Heart left ventricle (tissue), 16 donors: ENCODE results near the gene RGS9. TPM values are rescaled to one million over a fixed set of nuclear protein-coding genes. Genes with fewer than 3 reads are reported as not detected.
A peak's percentile ranks its signal among the peaks of the same experiment; 100 is the strongest.

Experiments
- ATAC-seq, 4 donors: fragments of 200-7000 bp; cut with Tn5 transposase; one replicate each; pipeline ENCODE4 v1.9.1; 2020 to 2022; ENCODE audit warnings: moderate library complexity in 4 of 4, mild to moderate bottlenecking in 3 of 4, moderate number of reproducible peaks in 1 of 4
- DNase-seq, 5 donors: peaks; one replicate each; pipeline ENCODE4 v3.0.0-alpha.2; 2020
- H3K27ac ChIP-seq, 12 donors: fragments of 200-600 bp; sonication (generic) in 4 of 12; one replicate each; pipeline versions ENCODE4 v1.5.0 to v1.8.0; 2016 to 2022; ENCODE audit warnings: mild to moderate bottlenecking in 2 of 12
- H3K27me3 ChIP-seq, 9 donors: fragments of 200-600 bp; sonication (generic) in 2 of 9; one replicate each; pipeline versions ENCODE4 v1.5.1 to v1.8.0; 2016 to 2022; ENCODE audit warnings: mild to moderate bottlenecking in 3 of 9
- H3K36me3 ChIP-seq, 9 donors: fragments of 200-600 bp; sonication (generic) in 2 of 9; one replicate each; pipeline versions ENCODE4 v1.5.0 to v1.8.0; 2018 to 2022; ENCODE audit warnings: mild to moderate bottlenecking in 2 of 9
- H3K4me1 ChIP-seq, 12 donors: fragments of 200-600 bp; sonication (generic) in 4 of 12; one replicate each; pipeline versions ENCODE4 v1.5.0 to v1.8.0; 2016 to 2022; ENCODE audit warnings: mild to moderate bottlenecking in 3 of 12
- H3K4me3 ChIP-seq, 12 donors: fragments of 200-600 bp; sonication (generic) in 4 of 12; one replicate each; pipeline versions ENCODE4 v1.5.0 to v1.8.0; 2017 to 2022; ENCODE audit warnings: mild to moderate bottlenecking in 9 of 12, moderate library complexity in 4 of 12
- H3K9me3 ChIP-seq, 12 donors: fragments of 200-600 bp; sonication (generic) in 4 of 12; one replicate each; pipeline versions ENCODE4 v1.5.0 to v1.8.0; 2016 to 2022; ENCODE audit warnings: mild to moderate bottlenecking in 1 of 12
- POLR2A ChIP-seq, 2 donors: fragments of 450-650 bp; IDR thresholded peaks; one replicate each; pipeline ENCODE4 v1.6.1; 2017; ENCODE audit warnings: antibody characterized with exemption in 2 of 2, mild to moderate bottlenecking in 2 of 2, moderate library complexity in 2 of 2
- WGBS, 4 donors: extraction: QIAGEN DNeasy Blood & Tissue Kit in 2 of 4; methylation state at CpG; one replicate each; pipeline versions ENCODE4 v1.1.5 to v1.1.7; 2013 to 2018; 5-methylcytosine and 5-hydroxymethylcytosine counted together
- intact Hi-C, 10 donors: fragments of 100-400 bp; cut with DNase I; formaldehyde crosslinking; loops; one replicate each; pipeline versions ENCODE4 v1.11.1 to v1.14.2; 2022
- polyA plus RNA-seq, 2 donors: library from polyadenylated mRNA; stranded (reverse); fragments of 200-250 nt; gene quantifications; one replicate each; pipeline ENCODE4 v1.2.3, GENCODE V29; 2013
- total RNA-seq, 9 donors: library from RNA; depleted of rRNA in 2 of 9; stranded (reverse); fragments of >200 nt in 2 of 9; fragmentation: NEBNext Ultra II Directional in 3 of 9; extraction: Animal tissue kit (Norgen Biotek cat#: 25700) in 3 of 9; gene quantifications; one replicate each; pipeline versions ENCODE4 v1.1.0 to v1.2.4, GENCODE V29; 2016 to 2023
- TF ChIP-seq, protein P1 (sequence below), 12 donors: fragments of 200-600 bp; sonication (generic) in 4 of 12; IDR thresholded peaks; one replicate each; pipeline versions ENCODE4 v1.5.0 to v1.8.0; 2018 to 2022; ENCODE audit warnings: antibody characterized with exemption in 12 of 12, mild to moderate bottlenecking in 5 of 12
- donor health status: ischemic (EF 13 %, LVEDD 7.1; RV severe dilation, severe dysfunction).
- donor health status: healthy with polysubstance abuse.
- donor health status: DM: no; HTN: yes; CAD: no.
- donor health status: DM: no; HTN: no; CAD: no.
- donor health status: ischemic (EF 25% LVEDD 6.9; RV normal size, moderate dysfunction).
- donor health status: ischemic (EF 25% LVEDD 5.7; RV mildly dilated, moderate dysfunction).
- donor health status: healthy.
- donor health status: DM: yes; HTN: yes; CAD: no.
- donor health status: ischemic (EF 35%, LVEDD 5.7; RV mildly dilated, moderate dysfunction).
- donor health status: nonischemic (EF 11% LVEDD 7.7; RV severe dilation, severe dysfunction).
- donor health status: DM: yes; HTN: yes; CAD: no.
- donor health status: PGD.
- donor health status: ischemic (EF 29% LVEDD 5.4; RV normal size, mild dysfunction).
- donor health status: nonischemic (EF 23%, LVEDD 6.1; RV moderate dilation, normal function).

Gene RGS9
- total and polyA plus RNA-seq, 11 donors = 0.68 to 5.1 (median 1.4) TPM

DNA sequence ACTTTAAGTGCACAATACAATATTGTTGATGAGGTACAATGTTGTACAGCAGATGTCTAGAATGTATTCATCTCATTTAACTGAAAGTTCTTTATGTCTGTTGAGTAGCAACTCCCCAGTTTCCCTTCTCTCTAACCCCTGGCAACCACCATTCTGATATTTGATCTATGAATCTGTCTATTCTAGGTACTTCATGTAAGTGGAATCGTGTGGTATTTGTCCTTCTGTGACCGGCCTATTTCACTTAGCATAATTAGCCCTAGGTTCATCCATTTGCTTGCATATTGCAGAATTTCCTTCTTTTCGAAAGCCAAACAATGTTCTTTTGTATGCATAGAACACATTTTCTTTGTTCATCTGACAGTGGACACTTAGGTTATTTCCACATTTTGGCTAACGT lies 10.8 kb downstream of the RGS9 start:
- H3K4me3 ChIP-seq = no peak overlapping the region
- H3K36me3 ChIP-seq = no peaks in the 10 kb centered on the region
- H3K27me3 ChIP-seq = peaks cover 0 to 20% (median 3%) of the 10 kb centered on the region in 9 donors
- DNase-seq (no peak), ATAC-seq (no peak)
- intact Hi-C loops = no loop called here
- WGBS, 4 donors = 84 to 91% (median 88%) methylated on average over 4 of the region's 4 CpGs
- H3K9me3 ChIP-seq = no peaks in the 10 kb centered on the region
- TF ChIP-seq, protein P1, sequence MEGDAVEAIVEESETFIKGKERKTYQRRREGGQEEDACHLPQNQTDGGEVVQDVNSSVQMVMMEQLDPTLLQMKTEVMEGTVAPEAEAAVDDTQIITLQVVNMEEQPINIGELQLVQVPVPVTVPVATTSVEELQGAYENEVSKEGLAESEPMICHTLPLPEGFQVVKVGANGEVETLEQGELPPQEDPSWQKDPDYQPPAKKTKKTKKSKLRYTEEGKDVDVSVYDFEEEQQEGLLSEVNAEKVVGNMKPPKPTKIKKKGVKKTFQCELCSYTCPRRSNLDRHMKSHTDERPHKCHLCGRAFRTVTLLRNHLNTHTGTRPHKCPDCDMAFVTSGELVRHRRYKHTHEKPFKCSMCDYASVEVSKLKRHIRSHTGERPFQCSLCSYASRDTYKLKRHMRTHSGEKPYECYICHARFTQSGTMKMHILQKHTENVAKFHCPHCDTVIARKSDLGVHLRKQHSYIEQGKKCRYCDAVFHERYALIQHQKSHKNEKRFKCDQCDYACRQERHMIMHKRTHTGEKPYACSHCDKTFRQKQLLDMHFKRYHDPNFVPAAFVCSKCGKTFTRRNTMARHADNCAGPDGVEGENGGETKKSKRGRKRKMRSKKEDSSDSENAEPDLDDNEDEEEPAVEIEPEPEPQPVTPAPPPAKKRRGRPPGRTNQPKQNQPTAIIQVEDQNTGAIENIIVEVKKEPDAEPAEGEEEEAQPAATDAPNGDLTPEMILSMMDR (IDR thresholded peaks at IDR 0.05) = no peak
- TF ChIP-seq POLR2A (IDR thresholded peaks at IDR 0.05) = no peak
- H3K27ac ChIP-seq = no peak overlapping the region
- H3K4me1 ChIP-seq = no peaks in the 10 kb centered on the region

DNA sequence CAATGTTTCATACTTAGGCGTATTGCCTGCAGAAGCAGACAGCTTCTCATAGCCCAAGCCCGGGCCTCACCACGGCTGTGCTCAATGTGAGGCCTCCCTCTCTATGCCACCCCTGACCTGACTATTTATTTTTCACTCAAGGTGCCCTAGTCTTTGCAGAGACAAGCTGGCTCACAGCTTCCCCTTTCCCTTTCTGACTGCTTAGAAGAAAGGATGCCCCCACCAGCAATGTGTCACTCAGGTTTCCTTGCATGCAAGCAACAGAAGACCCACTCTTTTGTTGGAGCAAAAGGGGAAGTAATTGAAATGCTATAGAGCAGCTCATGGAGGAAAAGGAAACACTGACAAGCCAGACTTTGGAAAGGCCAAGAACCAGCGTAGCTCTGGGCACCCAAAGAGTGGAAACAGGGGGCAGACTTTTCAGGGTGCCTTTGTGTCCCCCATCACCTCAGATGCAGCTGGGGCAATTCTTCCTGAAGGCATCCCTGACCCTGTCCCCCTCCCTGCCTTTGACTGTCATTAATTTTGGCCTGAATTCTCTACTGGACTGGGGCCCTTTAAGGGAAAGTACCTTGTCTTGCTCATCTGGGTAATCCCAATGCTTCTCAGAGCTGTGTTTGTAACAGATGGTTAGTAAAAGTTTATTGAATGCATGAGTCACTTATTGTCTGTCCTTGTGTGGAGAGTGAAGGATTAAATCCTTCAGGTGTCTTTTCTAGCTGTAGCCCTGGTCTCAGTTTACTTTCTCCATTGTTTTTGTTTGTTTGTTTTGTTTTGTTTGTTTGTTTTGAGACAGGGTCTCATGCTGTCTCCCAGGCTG lies 17.8 kb downstream of the RGS9 start:
- Histone ChIP-seq H3K27ac (no peak overlapping the region), H3K36me3 (no peaks in the 10 kb centered on the region), H3K9me3 (no peaks in the 10 kb centered on the region), H3K4me3 (no peak overlapping the region), H3K27me3 (peaks cover 0 to 4% (median 0%) of the 10 kb centered on the region in 9 donors), H3K4me1 (peaks cover 0 to 9% (median 0%) of the 10 kb centered on the region in 12 donors)
- DNase-seq (no peak), ATAC-seq (no peak)
- WGBS, 4 donors = 82 to 89% (median 83%) methylated on average over 4 of the region's 4 CpGs
- intact Hi-C loops = no loop called here
- no peak for TF ChIP-seq POLR2A (IDR thresholded peaks at IDR 0.05)
- TF ChIP-seq, protein P1 (IDR thresholded peaks at IDR 0.05) = no peak

DNA sequence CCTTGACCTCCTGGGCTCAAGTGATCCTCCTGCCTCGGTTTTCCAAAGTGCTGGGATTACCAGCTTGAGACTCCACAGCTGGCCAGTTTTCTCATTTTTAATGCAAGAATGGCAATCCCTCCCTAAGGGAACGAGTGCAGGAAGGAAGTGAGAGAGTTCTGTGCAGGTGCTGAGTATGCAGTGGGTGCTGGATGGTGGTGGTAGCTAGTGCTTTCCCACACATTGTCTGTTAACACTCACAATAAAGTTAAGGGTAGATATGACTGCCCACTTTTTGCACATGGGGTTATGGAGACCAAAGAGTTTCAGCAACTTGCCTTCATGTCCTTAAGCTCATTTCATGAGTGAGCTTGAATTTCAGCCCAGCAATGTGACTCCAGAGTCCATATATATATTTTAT lies 18.5 kb downstream of the RGS9 start:
- Histone ChIP-seq H3K36me3 (no peaks in the 10 kb centered on the region), H3K4me1 (peaks cover 0 to 9% (median 0%) of the 10 kb centered on the region in 12 donors), H3K4me3 (no peak overlapping the region), H3K27ac (no peak overlapping the region), H3K9me3 (no peaks in the 10 kb centered on the region), H3K27me3 (peaks cover 0 to 1% (median 0%) of the 10 kb centered on the region in 9 donors)
- intact Hi-C loops = no loop called here
- DNase-seq (no peak), ATAC-seq (no peak)
- TF ChIP-seq, protein P1 (IDR thresholded peaks at IDR 0.05) = no peak
- TF ChIP-seq POLR2A (IDR thresholded peaks at IDR 0.05) = no peak
- 59 to 72% (median 62%) methylated on average over 2 of the region's 2 CpGs for WGBS, 4 donors

DNA sequence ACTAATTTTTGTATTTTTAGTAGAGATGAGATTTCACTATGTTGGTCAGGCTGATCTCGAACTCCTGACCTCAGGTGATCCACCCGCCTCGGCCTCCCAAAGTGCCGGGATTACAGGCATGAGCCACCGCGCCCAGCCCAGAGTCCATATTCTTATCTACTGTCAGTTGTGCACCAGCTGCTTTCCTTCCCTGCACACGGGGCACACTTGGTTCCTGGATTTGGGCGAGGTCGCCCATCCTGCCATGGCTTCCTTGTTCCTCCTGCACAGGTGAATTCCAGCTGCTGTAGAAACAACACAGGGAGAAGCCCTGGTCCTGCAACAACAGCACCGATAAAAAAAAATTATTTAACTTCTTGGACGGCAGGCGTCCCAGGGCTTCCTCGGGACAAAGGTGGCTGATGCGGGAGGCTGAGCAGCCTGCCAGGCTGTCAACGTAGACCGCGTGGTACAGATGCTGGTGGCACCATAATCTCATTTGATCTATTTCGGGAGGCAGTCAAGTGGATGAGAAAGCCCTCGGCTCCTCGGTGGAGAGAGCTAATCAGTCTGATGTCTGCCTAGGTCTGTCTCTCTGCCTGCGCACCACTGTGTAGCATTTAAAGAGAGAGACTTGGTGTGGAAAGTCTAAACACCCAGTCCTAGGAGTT lies 19.1 kb downstream of the RGS9 start:
- Histone ChIP-seq H3K4me1 (peaks cover 0 to 9% (median 0%) of the 10 kb centered on the region in 12 donors), H3K27me3 (no peaks in the 10 kb centered on the region), H3K9me3 (no peaks in the 10 kb centered on the region), H3K27ac (no peak overlapping the region), H3K4me3 (no peak overlapping the region), H3K36me3 (no peaks in the 10 kb centered on the region)
- intact Hi-C loops = no loop called here
- TF ChIP-seq, protein P1 (IDR thresholded peaks at IDR 0.05) = no peak
- WGBS, 4 donors = 62 to 81% (median 67%) methylated on average over 9 to 21 of the region's 21 CpGs
- ATAC-seq (peak in 3 of 4 donors; percentile 37 to 83 (median 72)), DNase-seq (peak in 1 of 5 donors; percentile 32)
